Esophagus squamous epithelium (tissue), 4 donors: ENCODE measurements around the gene ZNF646.

Source experiments
- CTCF ChIP-seq, 6 experiments: fragments of 450-650 bp in 4 of 6; fragments of 200-600 bp in 2 of 6; sonication (generic) in 2 of 6; IDR thresholded peaks; one replicate each; pipeline ENCODE4 v1.5.1; 2016 to 2019; ENCODE audit warnings: antibody characterized with exemption in 6 of 6, mild to moderate bottlenecking in 4 of 6, moderate library complexity in 4 of 6
- POLR2A ChIP-seq, 4 donors: fragments of 450-650 bp; IDR thresholded peaks; one replicate each; pipeline ENCODE4 v1.6.1; 2017; ENCODE audit warnings: antibody characterized with exemption in 4 of 4, mild to moderate bottlenecking in 4 of 4, moderate library complexity in 3 of 4

- TF ChIP-seq CTCF (IDR thresholded peaks at IDR 0.05) (no peak), POLR2A (IDR thresholded peaks at IDR 0.05) (no peak)
Observed at GRCh38 chr16:31061126-31061812, 13.0 kb upstream of the ZNF646 start.
